OCI-LY1 (cell line): ENCODE results near the gene ZNF275.

Experiments used
- EZH2 ChIP-seq: fragments of 200-600 bp; sonication (generic), shearing (Covaris generic); IDR thresholded peaks from 2 replicates; pipeline ENCODE4 v1.8.0; 2017; ENCODE audit warnings: borderline replicate concordance, mixed run types, mild to moderate bottlenecking, antibody characterized with exemption, low read length, moderate library complexity, mixed read lengths
- TF ChIP-seq, protein P1 (sequence below): fragments of 200-600 bp; sonication (generic), shearing (Covaris generic); IDR thresholded peaks from 2 replicates; pipeline ENCODE4 v1.5.1; 2017; ENCODE audit warnings: mild to moderate bottlenecking, antibody characterized with exemption, low read length, moderate library complexity, mixed read lengths

DNA sequence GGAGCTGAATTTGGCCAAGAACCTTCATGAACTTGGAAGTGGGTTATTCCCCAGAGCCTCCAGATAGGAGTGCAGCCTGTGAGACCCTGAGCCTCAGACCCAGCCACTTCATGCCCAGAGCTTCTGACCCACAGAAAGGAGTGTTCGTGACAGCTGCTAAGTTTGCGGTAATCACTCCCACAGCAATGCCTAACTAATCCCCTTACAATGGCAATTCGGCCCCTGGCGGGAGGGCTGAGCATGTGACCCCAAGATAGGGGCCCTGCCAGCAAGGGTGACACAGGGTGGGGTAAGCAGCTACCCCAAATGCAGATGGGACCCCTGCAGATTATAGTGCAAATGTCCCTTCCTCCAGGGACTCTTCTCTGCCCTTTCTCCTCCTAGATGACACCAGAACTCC lies 44.7 kb downstream of the ZNF275 start:
- TF ChIP-seq, protein P1, sequence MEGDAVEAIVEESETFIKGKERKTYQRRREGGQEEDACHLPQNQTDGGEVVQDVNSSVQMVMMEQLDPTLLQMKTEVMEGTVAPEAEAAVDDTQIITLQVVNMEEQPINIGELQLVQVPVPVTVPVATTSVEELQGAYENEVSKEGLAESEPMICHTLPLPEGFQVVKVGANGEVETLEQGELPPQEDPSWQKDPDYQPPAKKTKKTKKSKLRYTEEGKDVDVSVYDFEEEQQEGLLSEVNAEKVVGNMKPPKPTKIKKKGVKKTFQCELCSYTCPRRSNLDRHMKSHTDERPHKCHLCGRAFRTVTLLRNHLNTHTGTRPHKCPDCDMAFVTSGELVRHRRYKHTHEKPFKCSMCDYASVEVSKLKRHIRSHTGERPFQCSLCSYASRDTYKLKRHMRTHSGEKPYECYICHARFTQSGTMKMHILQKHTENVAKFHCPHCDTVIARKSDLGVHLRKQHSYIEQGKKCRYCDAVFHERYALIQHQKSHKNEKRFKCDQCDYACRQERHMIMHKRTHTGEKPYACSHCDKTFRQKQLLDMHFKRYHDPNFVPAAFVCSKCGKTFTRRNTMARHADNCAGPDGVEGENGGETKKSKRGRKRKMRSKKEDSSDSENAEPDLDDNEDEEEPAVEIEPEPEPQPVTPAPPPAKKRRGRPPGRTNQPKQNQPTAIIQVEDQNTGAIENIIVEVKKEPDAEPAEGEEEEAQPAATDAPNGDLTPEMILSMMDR, result no peak
- TF ChIP-seq EZH2, result no peak
